GM19238 (cell line): Measurements from ENCODE around the gene ENTREP3.

ENCODE experiments used
- DNase-seq: peaks from one replicate; pipeline ENCODE4 v3.0.0; 2011; ENCODE audit warnings: low spot score; ENCODE audit not compliant: insufficient read length

ENTREP3 gene

DNA sequence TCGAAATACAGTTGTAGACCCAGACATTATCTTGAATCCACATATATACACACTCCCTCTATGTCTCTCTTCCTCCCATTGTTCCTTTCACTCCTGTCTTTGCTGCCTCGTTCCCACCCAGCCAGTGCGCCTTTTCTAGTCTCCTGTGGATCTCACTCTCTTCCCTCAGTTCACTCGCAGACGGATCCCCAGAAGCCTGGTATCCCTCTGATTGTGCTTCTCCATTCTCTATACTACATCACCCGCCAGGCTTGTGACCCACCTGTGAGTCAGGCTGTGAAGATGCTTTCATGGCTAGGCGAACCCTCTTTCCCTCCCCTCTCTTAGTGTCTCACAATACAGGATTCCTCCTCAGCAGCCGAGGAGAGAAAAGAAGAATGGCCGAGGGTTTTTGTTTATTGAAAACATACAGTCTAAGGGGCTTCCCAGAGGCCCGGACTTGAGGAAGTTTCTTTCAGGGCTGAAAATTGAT is 23.4 kb upstream of the ENTREP3 start:
- DNase-seq = no peak

DNA sequence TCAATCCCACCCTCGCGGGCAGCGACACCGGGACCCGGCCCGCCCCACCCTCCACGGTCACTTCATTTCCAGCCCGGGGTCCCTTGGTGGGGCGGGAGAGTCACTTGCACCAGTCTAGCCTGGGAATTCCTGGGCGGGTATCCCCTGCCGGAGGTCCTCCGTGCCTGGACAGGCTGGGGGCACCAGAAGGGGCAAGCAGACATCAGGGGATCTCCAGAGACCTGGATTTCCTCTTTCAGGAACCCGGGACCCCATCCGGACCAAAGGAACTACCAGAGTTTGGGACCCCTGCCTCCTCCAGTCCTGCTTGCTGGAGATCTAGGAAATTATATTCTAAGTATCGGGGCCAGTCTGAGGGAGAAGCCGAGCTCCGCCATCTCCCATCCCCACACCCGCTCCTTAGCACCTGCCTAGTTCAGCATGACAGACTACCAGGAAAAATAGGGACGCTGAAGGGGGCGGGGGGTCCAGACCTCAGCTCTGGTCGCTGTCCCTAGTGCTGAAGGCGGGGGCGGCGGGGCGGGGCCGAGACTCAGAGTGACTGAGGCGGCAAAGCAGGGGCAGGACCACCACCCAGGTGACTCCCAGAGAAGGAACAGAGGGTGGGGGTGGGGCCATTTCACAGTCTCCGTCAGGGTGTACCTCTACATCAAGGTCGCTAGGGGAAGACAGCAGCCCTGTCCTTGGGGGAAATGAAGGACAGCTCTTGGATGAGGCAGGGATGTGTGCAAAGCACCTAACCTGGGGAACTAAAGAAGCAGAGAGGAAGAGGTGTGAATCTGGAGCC is 22.8 kb upstream of the ENTREP3 start:
- peak; percentile 71 for DNase-seq

DNA sequence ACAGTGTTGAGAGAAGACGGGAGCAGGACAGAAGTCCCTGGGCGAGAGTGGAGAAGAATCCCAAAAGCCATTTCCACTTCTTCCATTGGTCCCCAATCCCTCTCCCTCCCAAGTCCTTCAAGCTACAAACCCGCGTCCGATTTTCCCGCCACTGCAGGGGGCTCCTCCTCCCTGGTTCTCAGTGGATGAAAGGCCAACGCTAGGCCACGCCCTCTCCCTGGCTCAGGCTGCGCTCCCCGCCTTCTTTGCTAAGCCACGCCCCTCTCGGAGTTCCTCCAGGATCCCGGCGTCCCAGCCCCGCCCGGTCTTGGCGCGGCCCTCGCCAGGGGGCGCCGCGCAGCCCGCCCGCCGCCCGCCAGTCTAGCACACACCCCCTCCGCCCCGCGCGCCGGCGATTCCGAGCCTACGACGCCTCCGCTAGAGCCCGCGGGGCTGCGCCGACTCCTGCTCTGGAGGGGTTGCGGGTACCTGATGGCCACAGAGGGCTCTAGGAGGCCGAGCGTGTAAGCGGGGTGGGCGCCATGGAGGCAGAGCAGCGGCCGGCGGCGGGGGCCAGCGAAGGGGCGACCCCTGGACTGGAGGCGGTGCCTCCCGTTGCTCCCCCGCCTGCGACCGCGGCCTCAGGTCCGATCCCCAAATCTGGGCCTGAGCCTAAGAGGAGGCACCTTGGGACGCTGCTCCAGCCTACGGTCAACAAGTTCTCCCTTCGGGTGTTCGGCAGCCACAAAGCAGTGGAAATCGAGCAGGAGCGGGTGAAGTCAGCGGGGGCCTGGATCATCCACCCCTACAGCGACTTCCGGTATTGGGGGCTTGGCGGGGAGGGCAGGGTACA is 22.0 kb upstream of the ENTREP3 start, which contains the start of gene HCN3:
Gene HCN3 (plus strand): TSS at position 394 of the 832 bp plus-strand sequence. CDS start 128 bp downstream, at position 522.
- peak; percentile 98 for DNase-seq

GRCh38 chr1:155273343-155274245 is 18.3 kb upstream of the ENTREP3 start, which contains the start of gene CLK2:
TSS of gene CLK2 (minus strand) at chr1:155273504. CDS start at chr1:155270977, 2,527 bp downstream.
- peak; percentile 97 for DNase-seq

DNA sequence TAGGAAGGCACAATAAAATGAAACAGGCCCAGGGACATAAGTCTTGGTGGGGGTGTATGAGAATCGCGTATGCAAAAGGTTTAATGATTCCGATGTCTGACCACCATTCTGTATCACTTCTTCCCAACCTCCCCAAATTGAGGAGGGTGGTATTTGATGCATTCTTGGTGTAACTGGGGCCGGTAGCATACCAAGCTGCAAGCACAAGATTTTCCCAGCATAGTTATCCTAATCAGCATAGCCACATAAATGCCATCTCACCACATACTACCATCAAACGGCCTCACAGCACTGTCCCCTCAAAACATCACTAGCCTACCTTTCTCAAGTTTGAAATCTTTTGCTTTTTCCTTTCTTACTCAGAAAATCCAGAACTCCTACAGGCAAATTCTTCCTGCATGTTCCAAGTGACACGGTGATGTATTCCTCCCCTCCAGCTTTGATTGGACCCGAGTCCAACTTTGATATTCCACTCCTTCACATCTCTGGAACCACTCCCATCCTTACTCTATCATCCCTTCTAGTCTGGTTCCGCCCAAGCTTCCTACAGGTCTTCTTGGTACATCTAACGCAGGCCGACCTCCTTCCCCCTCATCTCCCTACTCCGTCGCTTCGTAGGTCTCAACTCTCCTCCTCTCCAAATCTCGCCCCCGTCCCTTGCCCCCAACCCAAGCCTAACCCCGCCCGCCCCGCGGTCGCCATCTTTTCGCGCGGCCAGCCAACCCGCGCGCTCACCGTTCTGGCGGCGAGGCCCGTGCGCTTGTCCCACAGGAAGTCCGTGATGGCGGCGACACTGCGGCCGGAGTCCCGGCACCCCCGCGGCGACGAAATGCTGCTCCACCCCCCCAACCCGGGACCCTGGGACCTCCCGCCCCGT is 17.4 kb upstream of the ENTREP3 start:
- DNase-seq = peak; percentile 60

DNA sequence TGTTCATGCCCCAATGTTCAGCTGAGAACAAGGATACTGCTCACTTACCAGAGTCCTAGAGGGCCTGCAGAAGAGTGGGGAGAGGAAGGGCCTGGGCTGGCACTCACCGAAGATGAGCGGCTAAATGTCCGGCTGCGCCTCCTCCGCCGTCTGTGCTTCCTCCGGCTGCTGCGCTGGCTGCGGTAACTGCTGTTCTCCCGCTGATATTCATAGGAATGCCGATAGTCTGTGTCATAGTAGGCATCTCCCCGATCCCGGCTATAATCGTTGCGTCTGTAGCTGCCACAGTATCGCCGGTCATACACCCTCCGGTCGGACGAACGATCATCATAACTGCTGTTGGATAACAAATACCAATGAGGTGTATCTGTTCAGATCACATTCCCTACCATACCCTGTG is 14.1 kb upstream of the ENTREP3 start:
- DNase-seq = no peak

- no peak for DNase-seq
Observed at GRCh38 chr1:155268630-155269029, 13.3 kb upstream of the ENTREP3 start.

DNA sequence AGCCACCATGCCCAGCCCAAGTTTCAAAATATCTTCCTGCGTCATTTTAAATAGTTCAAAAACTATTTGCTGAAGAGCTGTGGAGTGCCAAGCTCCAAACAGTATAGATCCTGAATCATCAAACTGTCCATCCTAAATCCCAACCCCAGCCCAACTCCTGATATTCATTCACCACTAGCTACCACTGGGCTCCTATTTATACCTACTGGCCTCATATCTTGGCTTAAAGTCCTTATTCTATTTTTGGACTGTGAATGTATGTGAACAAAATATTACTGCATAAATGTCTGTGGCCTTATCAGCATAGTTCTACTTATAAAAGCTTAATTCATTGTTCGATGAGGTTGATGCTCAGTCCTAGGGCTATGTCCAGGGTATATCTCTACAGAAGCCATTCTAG is 12.1 kb upstream of the ENTREP3 start:
- no peak for DNase-seq

DNA sequence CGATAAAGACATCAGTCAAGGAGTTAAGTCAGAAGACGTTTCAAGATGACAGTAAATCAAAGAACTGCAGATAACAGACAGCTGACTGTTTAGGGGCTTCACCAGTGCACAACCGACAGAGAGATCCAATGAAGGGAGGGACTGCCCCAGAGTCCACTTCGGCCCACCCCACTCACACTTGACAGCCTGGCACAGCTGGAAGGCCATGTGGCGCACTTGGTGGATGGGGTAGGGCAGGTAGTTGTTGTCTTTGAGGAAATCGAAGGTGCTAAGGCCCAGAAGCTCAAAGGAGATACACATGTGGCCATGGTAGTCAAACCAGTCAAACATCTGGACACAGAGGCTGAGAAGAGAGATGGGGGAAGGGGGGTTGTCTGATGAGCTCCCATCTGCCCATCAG is 11.3 kb upstream of the ENTREP3 start:
- no peak for DNase-seq

DNA sequence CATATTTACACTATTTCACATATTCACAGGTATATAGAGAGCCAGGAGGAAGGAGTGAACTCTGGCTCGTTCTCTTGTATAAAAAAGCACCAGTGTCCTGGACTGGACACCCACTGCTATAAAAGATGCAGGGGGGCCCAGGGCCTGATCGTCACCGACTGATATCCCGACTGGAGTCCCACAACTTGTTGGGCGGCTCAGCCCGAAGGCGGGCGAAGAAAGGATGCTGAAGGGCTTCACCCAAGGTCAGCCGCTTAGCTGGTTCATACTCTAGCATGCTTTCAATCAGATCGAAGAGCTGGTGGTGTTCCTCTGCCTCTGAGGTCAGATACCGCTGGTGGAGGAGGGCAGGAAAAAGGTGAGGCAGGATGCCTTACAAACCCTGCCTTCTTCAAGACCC is 7.8 kb upstream of the ENTREP3 start:
- no peak for DNase-seq

DNA sequence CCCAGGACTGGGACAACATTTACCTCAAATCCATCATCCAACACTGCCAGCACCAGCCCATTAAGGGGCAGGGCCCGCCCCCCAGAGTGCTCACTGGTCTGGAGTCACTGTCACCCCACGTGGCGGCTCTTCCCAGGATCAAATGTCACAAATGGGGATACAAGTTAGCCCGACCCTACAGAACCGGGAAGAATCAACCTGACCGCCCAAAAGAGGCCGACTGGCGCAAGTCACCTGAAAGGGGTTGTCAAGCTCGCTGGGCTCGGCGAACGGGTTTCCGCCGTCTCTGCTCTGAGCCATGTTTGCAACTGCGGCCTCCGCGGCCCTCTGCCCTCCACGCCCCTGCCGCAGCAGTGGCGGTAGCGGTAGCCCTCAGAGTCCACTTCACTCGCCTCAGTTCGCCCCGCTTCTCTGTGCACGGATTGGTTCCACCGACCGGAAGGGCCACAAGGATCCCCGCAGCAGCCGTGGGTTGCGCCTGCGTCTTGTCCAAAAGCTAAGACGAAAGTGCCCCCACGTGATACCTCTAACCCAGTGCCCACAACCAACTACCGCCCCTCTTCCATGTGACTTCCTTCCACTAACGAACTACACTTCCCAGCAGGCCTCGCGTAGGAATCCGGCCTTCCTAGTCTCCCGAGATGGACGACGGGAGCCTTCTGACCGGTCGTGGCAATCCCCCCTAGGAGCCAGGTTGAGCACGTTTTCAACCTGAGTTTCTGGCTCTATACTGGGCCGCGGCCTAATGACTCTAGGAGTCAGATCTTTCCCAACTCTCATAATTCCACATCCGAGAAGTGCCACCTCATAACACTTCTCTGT is 6.8 kb upstream of the ENTREP3 start, which contains the start of gene SCAMP3:
Gene SCAMP3 (minus strand): TSS at position 509 of the 822 bp plus-strand sequence. CDS start 209 bp downstream, at position 300.
- peak; percentile 99 for DNase-seq

- DNase-seq = no peak
Observed at GRCh38 chr1:155261493-155261851, 6.2 kb upstream of the ENTREP3 start.

GRCh38 chr1:155260276-155260675 is 5.0 kb upstream of the ENTREP3 start:
- DNase-seq = no peak

GRCh38 chr1:155256058-155256852 is 972 bp upstream of the ENTREP3 start:
- no peak for DNase-seq

- DNase-seq = peak; percentile 20
Observed at GRCh38 chr1:155254714-155255242, 505 bp downstream of the ENTREP3 start.

- DNase-seq = no peak
Observed at GRCh38 chr1:155254228-155254713, 1.0 kb downstream of the ENTREP3 start.

DNA sequence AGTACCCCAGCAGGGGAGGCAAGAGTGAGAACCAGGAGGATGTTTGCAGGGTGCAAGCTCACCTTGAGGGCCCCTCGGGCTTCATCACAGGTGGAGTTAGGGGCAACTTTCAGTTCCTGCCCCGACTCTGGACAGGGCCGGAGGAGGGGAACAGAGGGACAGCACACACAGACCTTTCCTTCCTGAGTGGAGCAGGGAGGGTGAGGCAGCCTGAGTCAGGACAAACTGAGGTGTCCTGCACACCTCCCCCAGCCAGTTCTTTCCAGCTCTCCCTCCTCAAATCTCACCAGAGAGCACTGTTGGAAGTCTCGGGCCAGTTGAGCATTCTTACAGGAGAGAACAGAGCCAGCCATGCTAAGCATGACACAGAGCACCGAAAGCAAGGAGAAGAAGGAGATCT is 1.5 kb downstream of the ENTREP3 start:
- no peak for DNase-seq

GRCh38 chr1:155253208-155253607 is 2.1 kb downstream of the ENTREP3 start:
- DNase-seq = no peak
